Smooth muscle cell (in vitro differentiated cells): ENCODE results near the gene GRIN2C. TPM values are rescaled to one million over a fixed set of nuclear protein-coding genes. Genes with fewer than 3 reads are reported as not detected.

Experiments used
- DNase-seq: peaks from one replicate; lab custom pipeline; 2025; ENCODE audit not compliant: unreplicated experiment; lab: John Stamatoyannopoulos, UW
- H2AFZ ChIP-seq: fragments of 200-600 bp; sonication (generic); 2 replicates; pipeline ENCODE4 v1.6.0; 2016; ENCODE audit warnings: antibody characterized with exemption, low read depth, mild to moderate bottlenecking
- H3F3A ChIP-seq: fragments of 200-600 bp; sonication (generic); 2 replicates; pipeline ENCODE4 v1.6.0; 2017; ENCODE audit warnings: antibody characterized with exemption, low read depth
- H3K27ac ChIP-seq: fragments of 200-600 bp; sonication (generic); 2 replicates; pipeline ENCODE4 v1.5.1; 2016; ENCODE audit warnings: low read depth, mild to moderate bottlenecking
- H3K27me3 ChIP-seq: fragments of 200-600 bp; sonication (generic); 2 replicates; pipeline ENCODE4 v1.6.1; 2016; ENCODE audit warnings: low read depth, mild to moderate bottlenecking
- H3K36me3 ChIP-seq: fragments of 200-600 bp; sonication (generic); 2 replicates; pipeline ENCODE4 v1.5.1; 2016; ENCODE audit warnings: low read depth
- H3K4me1 ChIP-seq: fragments of 200-600 bp; sonication (generic); 2 replicates; pipeline ENCODE4 v1.5.1; 2016; ENCODE audit warnings: low read depth
- H3K4me2 ChIP-seq: fragments of 200-600 bp; sonication (generic); 2 replicates; pipeline ENCODE4 v1.6.0; 2016; ENCODE audit warnings: mild to moderate bottlenecking
- H3K4me3 ChIP-seq: fragments of 200-600 bp; sonication (generic); 2 replicates; pipeline ENCODE4 v1.5.1; 2016; ENCODE audit warnings: mild to moderate bottlenecking
- H3K79me2 ChIP-seq: fragments of 200-600 bp; sonication (generic); 2 replicates; pipeline ENCODE4 v1.6.0; 2016; ENCODE audit warnings: low read depth, mild to moderate bottlenecking
- H3K9ac ChIP-seq: fragments of 200-600 bp; sonication (generic); 2 replicates; pipeline ENCODE4 v1.6.0; 2016; ENCODE audit warnings: low read depth
- H3K9me3 ChIP-seq: fragments of 200-600 bp; sonication (generic); replicated peaks from 2 replicates; pipeline ENCODE4 v1.5.1; 2016; ENCODE audit warnings: low read depth
- H4K20me1 ChIP-seq: fragments of 200-600 bp; sonication (generic); 2 replicates; pipeline ENCODE4 v1.6.0; 2016; ENCODE audit warnings: low read depth
- CTCF ChIP-seq: fragments of 200-600 bp; sonication (generic); IDR thresholded peaks from 2 replicates; pipeline ENCODE4 v1.5.1; 2017; ENCODE audit warnings: borderline replicate concordance, mild to moderate bottlenecking, antibody characterized with exemption; ENCODE audit not compliant: insufficient read depth, poor library complexity, severe bottlenecking
- WGBS: methylation state at CpG from one replicate; pipeline ENCODE4 v1.1.7; 2016; ENCODE audit warnings: low lambda C conversion rate; 5-methylcytosine and 5-hydroxymethylcytosine counted together
- polyA plus RNA-seq: library from polyadenylated mRNA; unstranded; fragments of >200 nt; fragmentation: Nextera tagmentation; extraction: Ambion mirVana; gene quantifications from 2 replicates; pipeline ENCODE4 v1.2.1, GENCODE V29; 2016
- total RNA-seq: library from RNA; depleted of rRNA; stranded (reverse); fragments of >200 nt; gene quantifications from 2 replicates; pipeline ENCODE4 v1.2.3, GENCODE V29; 2014

Gene GRIN2C
- total and polyA plus RNA-seq, 2 experiments from 2014 or later: 0.13 to 0.32 TPM

- TF ChIP-seq CTCF: no peak
- no peaks in the 10 kb centered on the region for H3K36me3 ChIP-seq
- no peak for DNase-seq
- no peak overlapping the region for H3K4me2 ChIP-seq
- H3K9me3 ChIP-seq: no peaks in the 10 kb centered on the region
- H3K27ac ChIP-seq: no peak overlapping the region
- WGBS: 89% methylated on average over 9 of the region's 9 CpGs
- no peak overlapping the region for H3K9ac ChIP-seq
- H3K4me3 ChIP-seq: no peak overlapping the region
- no peaks in the 10 kb centered on the region for H3K27me3 ChIP-seq
- peaks cover 14% of the 10 kb centered on the region for H4K20me1 ChIP-seq
- H3K79me2 ChIP-seq: no peaks in the 10 kb centered on the region
- no peak overlapping the region for H2AFZ ChIP-seq
- H3F3A ChIP-seq: no peaks in the 10 kb centered on the region
- no peaks in the 10 kb centered on the region for H3K4me1 ChIP-seq
These were observed 33.5 kb downstream of the GRIN2C start for GRCh38 chr17:74825952-74826719.

- no peak for TF ChIP-seq CTCF
- no peaks in the 10 kb centered on the region for H3K9me3 ChIP-seq
- no peak overlapping the region for H3K9ac ChIP-seq
- 98% methylated on average over 11 of the region's 11 CpGs for WGBS
- no peak overlapping the region for H3K4me2 ChIP-seq
- H3K4me1 ChIP-seq: no peaks in the 10 kb centered on the region
- DNase-seq: no peak
- no peaks in the 10 kb centered on the region for H3K79me2 ChIP-seq
- H3K4me3 ChIP-seq: no peak overlapping the region
- H2AFZ ChIP-seq: no peak overlapping the region
- no peaks in the 10 kb centered on the region for H3K36me3 ChIP-seq
- no peak overlapping the region for H3K27ac ChIP-seq
- peaks cover 14% of the 10 kb centered on the region for H4K20me1 ChIP-seq
- H3F3A ChIP-seq: no peaks in the 10 kb centered on the region
- no peaks in the 10 kb centered on the region for H3K27me3 ChIP-seq
These were observed 34.6 kb downstream of the GRIN2C start for GRCh38 chr17:74824961-74825627.

- TF ChIP-seq CTCF: no peak
- H4K20me1 ChIP-seq: peaks cover 14% of the 10 kb centered on the region
- no peaks in the 10 kb centered on the region for H3K9me3 ChIP-seq
- no peak overlapping the region for H2AFZ ChIP-seq
- H3K9ac ChIP-seq: no peak overlapping the region
- no peak overlapping the region for H3K4me3 ChIP-seq
- no peaks in the 10 kb centered on the region for H3K4me1 ChIP-seq
- H3K4me2 ChIP-seq: no peak overlapping the region
- DNase-seq: no peak
- no peaks in the 10 kb centered on the region for H3K36me3 ChIP-seq
- H3K27me3 ChIP-seq: no peaks in the 10 kb centered on the region
- 98% methylated on average over 12 of the region's 12 CpGs for WGBS
- no peaks in the 10 kb centered on the region for H3F3A ChIP-seq
- H3K27ac ChIP-seq: no peak overlapping the region
- no peaks in the 10 kb centered on the region for H3K79me2 ChIP-seq
These were observed 36.7 kb downstream of the GRIN2C start for GRCh38 chr17:74822939-74823367.
